GM18519 (cell line): ENCODE results near the gene TAS2R14.

ENCODE experiments used
- ATAC-seq: cut with Tn5 transposase; IDR thresholded peaks from one replicate; pipeline ENCODE4 v1.9.1; 2021; ENCODE audit warnings: mild to moderate bottlenecking, moderate library complexity; ENCODE audit not compliant: unreplicated experiment, low FRiP score

TAS2R14 gene

GRCh38 chr12:10939163-10939562 lies at the start of gene TAS2R14:
TSS of gene TAS2R14 (minus strand) at chr12:10939263. CDS start at chr12:10939207, 56 bp downstream.
- ATAC-seq = no peak

GRCh38 chr12:10986812-10987211 lies 47.7 kb upstream of the TAS2R14 start, which contains the start of gene TAS2R50:
TSS of gene TAS2R50 (minus strand) at chr12:10986912. CDS start at chr12:10986860, 52 bp downstream.
- no peak for ATAC-seq

- no peak for ATAC-seq
Measured at GRCh38 chr12:10982244-10982643, 43.2 kb upstream of the TAS2R14 start.

- no peak for ATAC-seq
Measured at GRCh38 chr12:10974965-10975364, 35.9 kb upstream of the TAS2R14 start.

GRCh38 chr12:10968765-10969456 lies 29.8 kb upstream of the TAS2R14 start:
- no peak for ATAC-seq

- ATAC-seq = no peak
Measured at GRCh38 chr12:10967409-10967808, 28.3 kb upstream of the TAS2R14 start.

- no peak for ATAC-seq
Measured at GRCh38 chr12:10966314-10966713, 27.3 kb upstream of the TAS2R14 start.

- no peak for ATAC-seq
Measured at GRCh38 chr12:10965476-10965875, 26.4 kb upstream of the TAS2R14 start.

- ATAC-seq = no peak
Measured at GRCh38 chr12:10960211-10960610, 21.1 kb upstream of the TAS2R14 start.

- no peak for ATAC-seq
Measured at GRCh38 chr12:10959804-10960203, 20.7 kb upstream of the TAS2R14 start.

GRCh38 chr12:10957741-10958140 lies 18.7 kb upstream of the TAS2R14 start:
- ATAC-seq = no peak

- ATAC-seq = no peak
Measured at GRCh38 chr12:10956085-10956484, 17.0 kb upstream of the TAS2R14 start.

- ATAC-seq = no peak
Measured at GRCh38 chr12:10952645-10953044, 13.6 kb upstream of the TAS2R14 start.

GRCh38 chr12:10943167-10943566 lies 4.1 kb upstream of the TAS2R14 start:
- no peak for ATAC-seq

GRCh38 chr12:10941916-10942607 lies 3.0 kb upstream of the TAS2R14 start:
- ATAC-seq = no peak

- ATAC-seq = no peak
Measured at GRCh38 chr12:10941369-10941768, 2.3 kb upstream of the TAS2R14 start.

- no peak for ATAC-seq
Measured at GRCh38 chr12:10940389-10940788, 1.3 kb upstream of the TAS2R14 start.

GRCh38 chr12:10936506-10936905 lies 2.6 kb downstream of the TAS2R14 start:
- ATAC-seq = no peak

GRCh38 chr12:10928746-10929286 lies 10.2 kb downstream of the TAS2R14 start, which contains the start of gene PRH2:
TSS of gene PRH2 (plus strand) at chr12:10929236. CDS start at chr12:10929274, 38 bp downstream.
- ATAC-seq = no peak

GRCh38 chr12:10926269-10926668 lies 12.8 kb downstream of the TAS2R14 start:
- ATAC-seq = no peak

- no peak for ATAC-seq
Measured at GRCh38 chr12:10919809-10920208, 19.3 kb downstream of the TAS2R14 start.

- ATAC-seq = no peak
Measured at GRCh38 chr12:10910380-10910779, 28.7 kb downstream of the TAS2R14 start.
